HG03378 (cell line): Measurements from ENCODE around the gene CCNL1.

ENCODE experiments used
- ATAC-seq: cut with Tn5 transposase; IDR thresholded peaks from one replicate; pipeline ENCODE4 v1.9.1; 2021; ENCODE audit warnings: mild to moderate bottlenecking, moderate library complexity; ENCODE audit not compliant: unreplicated experiment

Gene CCNL1

DNA sequence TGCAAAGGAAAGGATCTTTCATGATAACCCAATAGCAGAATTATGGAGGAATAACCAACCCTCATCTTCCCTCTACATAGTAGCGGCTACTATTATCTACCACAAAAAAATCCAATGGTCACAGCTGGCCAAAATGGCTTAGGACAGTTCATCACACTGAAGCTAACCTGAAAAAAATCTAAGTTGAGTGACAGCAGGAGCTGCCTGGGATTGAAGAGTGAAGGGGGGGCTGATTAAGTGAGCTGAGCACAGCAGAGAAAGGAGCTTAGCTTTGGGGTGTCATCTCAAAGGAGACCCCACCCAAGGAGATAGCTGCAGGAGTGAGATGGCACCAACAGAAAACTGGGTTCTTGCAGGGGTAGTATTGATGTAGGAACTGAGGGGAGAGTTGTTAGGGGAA lies 33.6 kb downstream of the CCNL1 start:
- no peak for ATAC-seq

DNA sequence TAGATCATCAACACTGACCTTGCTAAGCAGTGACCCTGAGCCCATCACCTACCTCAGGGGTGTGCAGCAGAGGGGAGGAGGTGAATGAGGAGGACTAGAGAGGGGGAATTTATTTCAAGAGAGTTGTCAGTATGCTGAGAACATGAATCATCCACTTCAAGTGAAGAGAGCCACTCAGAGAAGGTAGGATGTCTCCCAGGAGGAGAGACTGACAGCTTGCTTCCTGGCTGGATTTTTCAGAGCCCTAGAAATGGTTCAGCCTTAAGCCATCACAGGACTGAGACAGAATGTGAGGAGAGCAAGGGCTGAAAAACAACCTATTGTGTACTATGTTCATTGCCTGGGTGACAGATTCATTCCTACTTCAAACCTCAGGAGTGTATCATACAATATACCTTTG lies 34.8 kb downstream of the CCNL1 start:
- ATAC-seq: no peak

DNA sequence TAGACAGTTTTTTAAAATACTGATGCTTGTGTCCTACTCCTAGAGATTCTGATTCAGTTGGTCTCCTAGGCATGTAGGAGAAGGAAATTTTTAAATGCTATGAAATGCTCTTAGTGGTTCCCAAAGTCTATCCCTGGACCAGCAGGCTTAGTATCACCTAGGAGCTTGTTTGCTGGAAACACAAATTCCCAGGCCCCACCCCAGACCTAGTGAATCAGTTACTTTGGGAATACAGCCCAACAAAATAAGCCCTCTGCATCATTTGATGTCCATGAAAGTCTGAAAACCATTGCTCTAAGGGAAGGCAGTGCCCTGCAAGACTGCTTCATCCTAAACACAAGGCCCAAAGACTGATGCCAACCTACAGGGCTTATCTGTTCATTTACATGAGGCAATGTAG lies 36.3 kb downstream of the CCNL1 start:
- ATAC-seq: no peak

DNA sequence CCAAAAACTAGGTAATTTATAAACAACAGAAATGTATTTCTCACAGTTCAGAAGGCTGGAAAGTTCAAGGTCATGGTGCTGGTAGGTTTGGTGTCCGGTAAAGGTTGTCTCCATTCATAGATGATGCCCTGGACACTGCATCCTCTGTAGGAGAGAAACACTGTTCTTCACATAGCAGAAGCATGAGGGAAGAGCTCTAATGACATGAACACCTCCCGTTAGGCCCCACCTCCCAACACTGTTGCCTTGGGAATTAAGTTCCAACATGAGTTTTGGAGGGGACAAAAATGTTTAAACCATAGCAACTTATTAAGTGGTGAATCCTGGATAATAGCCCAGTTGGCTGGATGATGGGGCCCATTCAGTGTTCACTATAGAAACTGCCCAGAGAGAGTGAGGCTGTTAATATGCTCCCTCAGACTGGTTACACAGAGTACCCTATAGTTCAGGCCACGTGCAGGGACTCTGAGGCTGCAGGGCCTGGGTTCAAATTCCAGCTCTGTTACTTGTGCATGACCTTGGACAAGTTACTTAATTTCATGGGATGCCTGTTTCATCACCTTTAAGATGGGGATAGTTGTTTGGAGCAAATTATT lies 37.0 kb downstream of the CCNL1 start:
- ATAC-seq: no peak

DNA sequence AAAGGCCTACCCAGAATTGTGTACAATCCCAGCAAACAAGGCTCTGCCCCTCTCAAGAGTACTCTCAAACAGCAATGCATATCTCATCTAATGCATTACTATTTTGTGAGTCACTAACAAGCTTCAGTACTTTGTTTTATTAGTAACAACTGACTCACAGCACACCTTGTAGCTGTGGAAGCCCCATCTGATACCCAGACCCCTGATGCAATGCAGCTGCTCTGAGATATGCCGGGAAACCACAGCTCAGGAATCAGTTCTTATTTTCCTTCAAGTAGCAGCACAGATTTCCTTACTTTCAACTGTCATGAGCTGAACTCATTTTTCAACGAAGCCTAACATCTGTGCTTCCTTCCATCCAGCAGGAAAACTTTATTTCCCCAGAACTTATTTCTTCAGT lies 37.8 kb downstream of the CCNL1 start:
- no peak for ATAC-seq

DNA sequence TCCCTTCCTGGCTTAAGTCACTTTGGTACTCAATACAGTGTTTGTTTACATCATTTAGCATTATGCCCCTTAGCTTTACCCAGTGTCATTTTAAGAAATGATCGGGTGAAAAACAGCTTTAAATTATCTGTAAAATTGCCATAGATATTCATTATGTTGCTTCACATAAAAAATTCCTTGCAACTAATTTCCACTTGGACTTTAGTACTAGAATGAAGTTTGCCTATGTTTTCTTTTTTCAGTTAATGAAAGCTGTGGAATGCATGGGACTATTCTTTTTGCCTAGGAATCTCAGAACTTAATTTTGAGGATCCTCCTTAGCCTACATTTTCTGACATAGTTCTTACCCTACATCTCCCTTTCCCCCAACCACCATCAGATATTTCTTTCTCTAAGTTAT lies 38.4 kb downstream of the CCNL1 start:
- no peak for ATAC-seq

DNA sequence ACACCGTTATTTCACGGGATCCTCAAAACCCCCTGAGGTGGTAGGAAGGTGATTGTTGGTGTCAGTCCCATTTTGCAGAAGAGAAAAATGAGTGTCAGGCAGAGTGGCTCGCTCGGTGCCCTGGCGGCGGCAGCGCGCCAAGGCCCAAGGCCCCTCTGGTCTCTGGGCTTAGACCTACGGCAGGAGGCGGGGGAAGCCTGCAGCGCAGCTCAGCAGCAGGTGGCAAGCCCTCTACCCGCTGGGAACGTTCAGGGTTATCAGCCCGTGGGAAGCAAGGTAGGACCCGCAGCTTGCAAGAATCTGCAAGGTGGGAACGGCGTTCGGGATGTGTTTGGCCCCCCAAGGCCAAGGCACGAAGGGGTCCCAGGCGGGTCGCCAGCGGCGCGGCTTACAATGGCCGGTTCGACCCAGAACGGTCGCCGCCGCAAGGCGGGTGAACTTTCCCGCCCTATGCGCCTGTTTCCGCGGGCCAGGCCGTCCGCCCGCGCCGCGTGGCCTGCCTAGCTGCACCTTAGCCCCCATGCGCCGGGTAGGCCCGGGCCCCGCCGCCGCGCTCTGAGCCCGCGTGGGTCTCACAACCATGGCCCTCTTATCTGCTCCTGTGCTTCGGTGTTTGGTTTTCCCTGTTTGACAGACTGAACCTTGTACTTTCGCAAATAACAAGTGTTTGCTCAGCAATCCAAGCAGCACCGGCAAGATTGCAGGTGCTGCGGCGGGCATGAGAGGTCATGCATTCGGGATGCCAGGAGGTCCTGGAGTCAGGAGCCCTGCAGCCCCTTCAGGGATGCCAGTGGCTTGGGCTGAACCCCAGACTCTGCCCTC lies 39.7 kb downstream of the CCNL1 start:
- ATAC-seq: no peak

DNA sequence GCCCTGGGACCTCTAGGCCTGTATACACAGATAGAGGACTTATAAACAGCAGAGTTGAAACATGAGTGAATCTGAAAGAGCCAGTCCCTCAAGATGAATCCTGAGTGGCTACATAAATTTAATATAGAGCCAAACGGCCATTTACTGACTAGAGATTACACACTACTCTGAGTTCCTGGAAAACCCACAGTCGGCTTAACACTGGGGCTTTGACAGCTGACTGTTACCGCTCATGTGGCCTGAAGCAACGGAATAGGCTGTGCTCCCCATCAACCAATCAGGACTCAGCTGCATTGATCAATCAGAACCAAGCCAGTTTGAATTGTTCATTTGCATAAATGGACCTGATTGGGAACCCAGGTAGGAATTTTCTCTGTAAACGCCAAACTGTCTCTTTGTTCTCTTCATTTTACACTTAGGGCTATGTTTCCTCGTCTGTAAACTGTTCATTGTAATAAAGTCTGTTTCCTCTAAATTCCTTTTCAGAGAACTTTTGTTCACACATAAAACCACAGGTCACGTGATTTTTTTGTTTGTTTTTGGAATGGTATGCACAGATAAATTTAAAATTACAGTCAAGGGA lies 40.5 kb downstream of the CCNL1 start:
- ATAC-seq: no peak

DNA sequence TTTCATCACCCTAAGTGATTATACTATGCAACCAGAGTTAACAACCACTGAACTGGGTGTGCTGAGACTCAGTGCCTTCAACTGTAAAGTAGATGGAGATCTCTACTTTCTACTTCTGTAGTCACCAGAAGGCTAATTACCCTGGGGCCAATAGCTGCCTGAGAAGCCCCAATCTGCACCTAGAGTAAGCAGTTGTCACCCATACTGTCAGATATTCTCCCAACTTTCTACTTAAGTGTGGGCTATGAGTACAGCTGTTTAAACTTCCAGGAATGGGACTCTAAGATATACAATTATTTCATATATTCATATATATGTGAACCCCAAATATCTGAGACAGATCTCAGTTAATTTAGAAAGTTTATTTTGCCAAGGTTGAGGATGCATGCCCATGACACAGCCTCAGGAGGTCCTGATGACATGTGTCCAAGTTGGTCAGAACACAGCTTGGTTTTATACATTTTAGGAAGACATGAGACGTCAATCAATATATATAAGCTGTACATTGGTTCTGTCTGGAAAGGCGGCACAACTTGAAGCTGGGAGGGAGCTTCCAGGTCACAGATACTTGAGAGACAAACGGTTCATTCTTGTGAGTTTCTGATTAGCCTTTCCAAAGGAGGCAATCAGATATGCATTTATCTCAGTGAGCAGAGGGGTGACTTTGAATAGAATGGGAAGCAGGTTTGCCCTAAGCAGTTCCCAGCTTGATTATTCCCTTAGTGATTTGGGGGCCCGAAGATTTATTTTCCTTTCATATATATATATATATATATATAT lies 41.9 kb downstream of the CCNL1 start:
- ATAC-seq: no peak

DNA sequence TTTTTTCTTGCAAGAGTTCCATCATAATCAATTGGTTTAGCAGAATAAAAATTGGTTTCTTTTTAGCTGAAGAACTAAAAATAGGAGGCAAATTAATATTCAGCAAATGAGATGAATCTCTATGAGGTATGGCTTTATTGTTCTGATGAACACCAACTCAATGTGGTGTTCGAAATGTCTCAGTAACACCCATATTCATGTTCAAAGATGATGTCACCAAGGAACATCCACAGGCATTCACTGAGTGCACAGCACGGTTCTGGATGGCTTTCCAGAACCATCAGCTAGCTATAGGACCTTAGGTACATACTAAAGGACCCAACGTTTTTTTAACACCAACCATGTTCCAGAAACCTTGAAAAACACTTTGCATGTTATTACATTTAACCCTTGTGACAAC lies 42.7 kb downstream of the CCNL1 start:
- no peak for ATAC-seq

DNA sequence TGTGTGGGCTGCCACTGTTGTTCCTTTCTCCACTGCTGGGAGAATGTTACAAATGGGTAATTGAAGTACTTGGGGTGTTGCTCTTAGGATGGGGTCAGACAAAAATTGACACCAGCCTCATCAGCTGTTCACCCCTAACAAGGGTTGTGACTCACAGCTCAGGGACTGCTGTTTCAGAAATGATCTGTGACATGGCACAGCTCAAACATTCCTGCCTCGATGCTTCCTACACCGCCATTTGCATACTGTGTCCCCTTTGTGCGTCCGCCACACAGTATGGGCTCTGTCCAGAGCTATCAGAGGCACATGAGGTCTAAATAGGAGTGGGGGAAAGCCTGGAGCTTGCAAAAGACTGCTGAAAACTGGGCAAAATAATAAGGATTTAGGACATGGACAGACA lies 43.9 kb downstream of the CCNL1 start:
- no peak for ATAC-seq

DNA sequence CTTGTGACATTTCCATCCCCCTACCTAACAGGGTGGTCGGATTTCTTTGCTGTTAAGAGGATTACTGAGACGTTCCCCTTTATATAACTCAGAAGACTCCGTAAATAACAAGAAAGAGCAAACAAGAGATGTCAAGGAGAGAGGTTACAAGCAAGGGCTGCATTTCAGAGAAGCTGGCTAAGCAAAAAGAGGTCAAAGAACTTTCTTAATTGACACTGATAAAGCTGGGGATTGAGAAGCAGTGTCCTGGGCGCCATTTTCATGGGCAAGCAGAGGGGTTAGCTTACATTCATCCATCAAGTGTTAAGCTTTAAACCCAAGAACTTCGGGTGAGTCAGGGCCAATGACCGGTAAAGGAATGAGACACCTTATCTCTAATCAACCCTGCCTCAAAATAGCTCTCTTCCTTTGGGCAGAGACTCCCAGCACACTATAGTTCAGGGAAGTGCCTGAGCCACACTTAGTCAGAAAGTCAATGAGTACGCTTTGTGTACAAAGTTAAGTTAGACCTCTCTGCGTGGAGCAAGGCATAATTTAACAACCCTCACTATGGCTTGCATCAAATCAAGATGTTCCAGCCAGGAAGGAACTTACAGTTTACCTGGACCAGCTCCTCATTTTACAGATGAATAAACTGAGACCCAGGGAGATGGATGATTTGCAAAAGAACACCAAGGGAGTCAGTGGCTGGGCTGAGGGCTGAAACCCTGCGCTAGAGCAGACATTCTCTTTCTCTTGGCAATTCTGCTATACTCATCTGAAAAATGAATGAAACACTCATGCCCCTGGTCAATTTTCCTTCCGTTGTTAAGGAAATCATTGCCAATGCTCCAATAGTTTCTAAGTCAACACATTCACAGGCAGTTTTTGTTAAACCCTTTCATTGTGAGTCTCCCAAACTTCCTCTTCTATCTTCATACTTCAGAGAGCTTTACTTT lies 44.6 kb downstream of the CCNL1 start:
- no peak for ATAC-seq

DNA sequence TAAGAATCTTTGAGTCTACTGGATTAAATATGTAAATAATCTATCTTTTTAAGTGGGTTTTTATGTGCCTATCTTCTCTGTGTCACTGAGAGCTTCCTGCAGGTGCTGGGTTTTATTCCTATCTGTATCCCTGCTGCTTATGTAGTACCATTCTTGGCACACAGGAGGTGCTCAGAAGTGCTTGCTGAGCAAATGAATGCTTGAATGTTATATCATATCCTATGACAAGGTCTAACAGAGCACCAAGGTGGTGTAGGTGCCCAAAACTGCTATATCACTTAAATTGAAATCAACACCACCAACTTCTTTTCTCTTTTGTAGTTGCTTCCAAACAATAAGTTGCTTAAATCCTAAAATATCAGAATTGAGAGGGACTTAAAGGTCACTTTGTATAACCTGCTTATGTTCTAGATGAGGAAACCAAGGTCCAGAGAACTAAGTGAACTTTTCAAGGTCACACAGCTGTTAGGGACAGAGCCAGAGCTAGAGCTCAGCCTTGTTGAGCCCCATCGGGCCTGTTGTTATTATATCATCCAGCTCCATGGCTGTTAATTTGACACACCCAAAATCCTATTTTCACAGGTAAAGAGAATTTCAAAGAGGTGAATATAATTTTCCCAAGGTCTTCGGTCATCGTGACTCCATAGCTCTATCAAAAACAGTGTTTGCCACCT lies 46.0 kb downstream of the CCNL1 start:
- ATAC-seq: no peak

DNA sequence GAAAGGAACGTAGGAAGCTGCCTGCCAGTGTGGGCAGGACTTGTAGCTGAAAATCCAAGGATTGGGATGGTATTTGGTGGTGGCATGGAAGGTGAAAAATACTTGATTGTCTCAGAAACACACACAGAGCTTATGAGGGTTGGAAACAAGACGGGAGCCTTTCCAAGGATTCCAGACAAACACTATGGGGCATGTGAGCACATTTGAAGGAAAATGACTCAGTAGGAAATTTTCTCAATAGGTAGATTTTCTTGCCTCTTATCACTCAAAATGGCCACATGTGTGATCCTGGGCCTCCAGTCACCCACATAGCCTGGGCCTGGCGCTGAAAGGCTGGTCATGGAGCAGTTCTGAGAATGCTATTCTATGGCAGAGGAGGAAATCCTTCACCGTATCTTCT lies 47.4 kb downstream of the CCNL1 start:
- no peak for ATAC-seq

DNA sequence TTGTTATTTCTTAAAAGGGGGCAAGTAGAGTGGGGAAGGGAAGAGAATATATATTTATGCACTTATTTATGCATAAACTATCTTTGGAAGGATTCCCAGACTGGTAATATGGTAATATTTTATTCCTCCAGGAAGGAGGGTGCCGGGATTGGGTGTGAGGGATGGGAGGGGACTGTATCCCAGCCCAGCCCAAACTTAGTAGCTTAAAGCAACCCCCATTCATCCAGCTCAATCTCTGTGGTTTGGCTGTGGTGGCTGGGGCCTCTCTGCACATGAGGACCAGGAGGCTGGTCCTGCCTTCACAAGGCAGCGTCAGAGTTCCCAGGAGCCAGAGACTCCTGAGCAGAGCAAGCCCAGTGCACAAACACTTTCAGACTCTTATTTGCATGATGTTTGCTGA lies 48.4 kb downstream of the CCNL1 start:
- ATAC-seq: no peak

DNA sequence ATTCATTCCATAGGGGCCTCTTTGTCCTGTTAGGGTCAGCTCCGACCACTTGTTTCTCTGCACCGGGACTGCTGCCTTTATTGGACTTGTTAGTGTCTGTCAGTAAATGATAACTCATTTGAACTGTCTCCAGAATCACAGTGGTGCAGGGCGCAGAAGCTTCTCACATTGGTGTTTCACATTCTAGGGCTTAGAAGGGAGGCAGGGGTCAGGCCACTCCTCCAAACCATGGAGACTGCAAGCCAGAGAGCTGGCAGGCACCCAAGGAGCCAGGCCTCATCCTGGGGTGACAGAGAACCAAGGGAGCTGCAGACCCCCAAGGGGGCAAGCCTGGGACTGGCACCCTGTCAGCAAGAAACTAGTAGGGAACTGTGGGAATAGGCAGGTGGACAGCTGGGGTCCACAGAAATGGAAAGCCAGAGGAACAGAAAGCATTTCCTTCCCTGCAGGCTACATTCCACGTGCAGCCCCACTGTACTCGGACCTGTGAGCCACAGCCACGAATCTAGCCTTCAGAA lies 49.1 kb downstream of the CCNL1 start:
- ATAC-seq: no peak

DNA sequence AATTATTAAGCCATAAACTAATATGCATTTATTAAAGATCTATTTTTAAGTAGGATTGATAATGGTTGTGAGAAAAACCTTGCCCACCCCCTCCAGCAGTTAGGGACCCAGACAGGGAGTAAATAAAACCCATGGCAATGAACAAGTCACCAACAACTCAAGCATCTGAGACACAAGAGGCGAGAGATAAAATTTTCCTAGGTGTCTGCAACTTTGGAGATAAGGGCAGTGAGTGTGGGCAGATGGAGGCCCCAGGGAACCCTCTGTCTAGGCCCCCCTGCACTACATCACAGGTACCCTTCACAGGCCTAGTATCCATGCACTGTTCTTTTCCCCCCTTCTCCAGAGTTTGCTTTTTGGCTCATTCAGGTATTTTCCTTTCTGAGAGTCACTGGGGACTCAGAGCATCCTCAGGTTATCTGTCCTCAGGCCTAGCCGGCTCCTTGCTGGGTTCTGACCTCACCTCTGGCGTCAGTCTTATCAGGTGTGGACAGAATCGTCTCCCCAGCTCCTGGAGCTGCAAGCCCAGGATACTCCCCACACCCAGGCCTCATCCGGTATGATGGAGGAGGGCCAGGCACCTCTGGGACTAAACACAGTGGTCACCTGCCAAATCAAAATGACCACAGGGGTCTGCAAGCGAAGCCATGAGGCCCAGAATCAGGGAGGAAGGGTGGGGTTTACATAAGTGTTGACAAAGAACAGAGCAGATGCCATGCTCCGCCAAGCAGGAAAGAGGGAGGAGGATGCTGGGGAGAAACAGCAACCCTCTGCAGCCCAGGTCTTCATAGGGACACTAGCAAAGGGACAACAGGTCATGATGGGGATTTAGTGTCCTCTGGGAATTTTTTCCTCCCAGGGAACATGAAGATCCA lies 50.4 kb downstream of the CCNL1 start:
- no peak for ATAC-seq

DNA sequence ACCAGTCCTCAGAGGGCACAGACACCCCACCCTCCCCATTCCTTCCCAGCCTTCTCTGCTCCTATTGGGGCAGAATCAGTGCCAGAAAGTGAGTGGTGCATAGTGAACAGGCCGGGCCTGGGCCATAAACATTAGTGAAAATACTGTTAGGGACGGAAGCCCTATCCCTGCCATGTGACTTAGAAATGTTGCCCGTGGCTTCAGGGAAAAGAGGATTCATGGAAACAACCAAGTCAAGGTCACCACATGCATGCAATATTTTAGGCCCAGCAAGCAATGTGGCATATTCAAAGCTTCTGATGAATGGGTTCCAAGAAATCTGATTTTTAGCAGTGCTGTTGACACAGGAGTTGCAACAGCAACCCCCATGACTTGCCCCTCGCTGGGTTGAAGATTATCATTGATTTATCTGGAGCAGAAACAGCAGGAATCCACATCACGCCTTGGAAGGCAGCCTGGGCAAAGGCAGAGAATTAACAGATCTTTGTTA lies 52.3 kb downstream of the CCNL1 start:
- ATAC-seq: no peak

DNA sequence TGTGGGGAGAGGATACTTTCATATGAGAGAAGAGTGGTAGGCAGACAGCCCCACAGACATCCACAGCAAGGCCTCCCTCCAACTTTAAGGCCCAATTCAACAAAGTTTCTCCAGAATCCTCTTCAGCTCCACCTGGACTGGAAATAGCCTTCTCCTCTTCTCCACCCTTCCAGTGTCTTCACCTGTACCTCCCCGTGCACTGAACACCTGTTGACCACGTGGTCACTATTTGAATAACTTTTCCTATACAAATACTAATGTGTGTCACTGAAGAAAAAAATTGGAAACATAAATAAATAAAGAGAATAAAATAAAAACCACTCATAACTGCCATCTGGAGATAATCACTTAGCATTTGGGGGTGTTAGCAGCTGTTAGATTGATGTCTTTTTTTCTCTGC lies 52.9 kb downstream of the CCNL1 start:
- no peak for ATAC-seq
